HG02763 (cell line): ENCODE results near the gene RTP4.

Source experiments
- ATAC-seq: cut with Tn5 transposase; IDR thresholded peaks from one replicate; pipeline ENCODE4 v1.9.1; 2021; ENCODE audit warnings: mild to moderate bottlenecking, moderate library complexity; ENCODE audit not compliant: unreplicated experiment

RTP4 gene, protein sequence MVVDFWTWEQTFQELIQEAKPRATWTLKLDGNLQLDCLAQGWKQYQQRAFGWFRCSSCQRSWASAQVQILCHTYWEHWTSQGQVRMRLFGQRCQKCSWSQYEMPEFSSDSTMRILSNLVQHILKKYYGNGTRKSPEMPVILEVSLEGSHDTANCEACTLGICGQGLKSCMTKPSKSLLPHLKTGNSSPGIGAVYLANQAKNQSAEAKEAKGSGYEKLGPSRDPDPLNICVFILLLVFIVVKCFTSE

DNA sequence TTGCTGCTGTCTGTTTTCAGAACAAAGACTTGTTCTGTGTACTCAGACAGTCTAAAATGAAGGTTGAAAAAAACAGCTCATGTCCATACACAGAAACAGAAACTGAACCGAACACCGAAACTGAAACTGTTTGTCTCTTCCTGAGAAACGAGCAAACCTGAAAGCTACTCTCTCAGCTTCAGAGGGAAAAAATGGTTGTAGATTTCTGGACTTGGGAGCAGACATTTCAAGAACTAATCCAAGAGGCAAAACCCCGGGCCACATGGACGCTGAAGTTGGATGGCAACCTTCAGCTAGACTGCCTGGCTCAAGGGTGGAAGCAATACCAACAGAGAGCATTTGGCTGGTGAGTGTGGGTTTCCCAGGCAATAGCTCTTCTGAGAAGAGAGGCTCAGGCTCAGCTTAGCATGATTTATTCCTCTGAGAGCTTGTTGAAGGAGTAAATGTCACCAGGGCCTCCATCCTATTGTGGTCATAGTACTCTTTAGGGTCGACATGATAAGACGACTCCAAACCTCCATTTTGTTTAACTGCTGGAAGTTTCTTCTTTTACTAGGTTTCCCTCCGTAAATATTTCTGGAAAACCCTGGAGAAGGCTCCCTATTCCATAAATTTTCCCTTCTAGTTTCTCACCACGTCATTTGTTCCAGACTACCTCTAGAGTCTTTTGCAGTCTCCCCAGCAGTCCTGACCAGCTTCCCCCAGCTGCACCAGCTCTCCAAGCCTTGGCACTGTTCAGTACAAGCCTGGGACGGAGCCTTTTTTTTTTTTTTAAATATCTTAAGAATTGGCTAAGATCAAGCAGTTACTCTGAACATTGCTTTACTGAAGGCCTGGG, at the start of gene RTP4:
Gene RTP4, plus strand, starts transcription at position 135 of the 838 bp plus-strand sequence. Its CDS starts 57 bp downstream, at position 192.
- ATAC-seq, result peak; percentile 93

DNA sequence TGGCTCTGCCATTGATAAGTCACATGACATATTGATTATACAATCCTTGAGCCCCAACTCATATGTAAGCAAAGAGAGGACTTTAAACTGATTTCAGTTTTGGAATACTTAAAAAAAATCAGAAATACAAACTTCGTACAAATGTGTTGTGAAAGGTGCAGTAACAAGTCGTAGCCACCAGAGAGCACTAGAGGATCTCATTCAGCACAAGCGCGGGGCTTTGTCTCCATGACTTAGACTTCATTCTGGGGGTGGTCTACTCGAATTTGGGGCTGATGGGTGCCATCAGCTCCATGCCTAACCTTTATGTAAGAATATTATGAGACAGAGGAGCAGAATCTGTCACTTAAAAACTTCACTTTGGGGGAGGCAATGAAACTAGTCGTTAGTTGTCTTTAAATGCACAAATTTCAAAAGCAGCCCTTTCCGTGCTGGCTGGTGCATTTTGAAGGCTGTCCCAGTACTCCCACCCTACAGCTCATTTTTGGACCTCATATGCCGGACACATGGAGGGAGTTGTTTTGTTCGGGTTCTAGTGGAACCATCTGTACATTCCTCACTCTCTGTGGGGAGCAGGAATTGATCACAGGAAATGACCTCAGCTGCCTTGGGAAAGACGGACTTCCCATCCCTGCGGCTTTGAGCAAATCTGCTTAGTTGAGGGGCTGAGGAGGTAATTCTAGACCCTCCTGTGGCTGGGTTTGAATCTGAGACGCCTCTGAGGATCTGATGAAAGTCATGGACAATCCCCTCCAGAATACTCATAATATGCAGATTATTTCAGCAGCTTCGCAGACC, 49.2 kb upstream of the RTP4 start:
- ATAC-seq, result no peak

DNA sequence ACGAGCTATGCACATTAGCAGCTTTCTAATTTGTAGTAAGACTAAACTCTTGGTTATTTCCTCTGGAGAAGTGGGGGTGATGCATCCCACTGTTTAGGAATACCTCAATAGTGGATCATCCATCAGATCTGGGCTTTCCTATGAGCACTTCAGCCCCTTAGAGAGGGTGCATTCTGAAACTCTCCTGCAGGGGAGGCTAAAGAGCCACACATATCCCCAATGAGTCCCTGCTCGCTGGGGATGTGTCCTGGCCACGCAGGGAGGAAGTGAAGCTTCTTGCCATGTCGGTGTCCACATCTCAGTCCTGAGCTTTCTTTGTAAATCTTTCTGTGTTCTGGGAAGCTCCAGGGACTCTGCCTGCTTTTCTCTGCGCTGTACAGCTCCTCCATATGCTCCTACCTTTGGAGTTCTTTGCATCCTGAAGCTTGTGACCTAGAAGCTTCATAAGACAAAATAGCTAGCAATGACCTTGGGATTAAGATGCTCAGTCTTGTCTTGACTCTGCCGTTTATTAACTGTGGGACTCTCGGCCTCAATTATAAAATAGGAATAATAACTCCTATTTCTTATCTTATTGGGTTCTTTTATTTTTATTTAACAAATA, 48.4 kb upstream of the RTP4 start:
- ATAC-seq, result no peak

DNA sequence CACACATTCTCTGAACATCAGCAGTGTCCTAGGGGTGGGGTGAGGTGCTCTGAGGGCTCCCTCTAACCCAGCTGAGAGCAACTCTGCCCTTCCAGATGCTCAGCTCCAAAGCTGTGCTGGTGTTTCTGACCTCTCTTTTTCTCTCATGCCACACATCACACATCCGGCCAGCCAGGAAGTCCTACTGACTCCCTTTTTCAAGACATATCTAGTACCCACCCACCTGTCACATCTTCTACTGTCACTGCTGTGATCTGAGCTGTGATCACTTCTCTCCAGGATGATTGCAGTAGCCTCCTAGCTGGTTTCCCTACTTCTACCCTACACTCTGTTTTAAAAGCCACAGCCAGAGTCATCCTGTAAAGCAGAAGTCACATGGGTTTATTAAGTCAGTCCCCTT, 46.4 kb upstream of the RTP4 start:
- ATAC-seq, result no peak

DNA sequence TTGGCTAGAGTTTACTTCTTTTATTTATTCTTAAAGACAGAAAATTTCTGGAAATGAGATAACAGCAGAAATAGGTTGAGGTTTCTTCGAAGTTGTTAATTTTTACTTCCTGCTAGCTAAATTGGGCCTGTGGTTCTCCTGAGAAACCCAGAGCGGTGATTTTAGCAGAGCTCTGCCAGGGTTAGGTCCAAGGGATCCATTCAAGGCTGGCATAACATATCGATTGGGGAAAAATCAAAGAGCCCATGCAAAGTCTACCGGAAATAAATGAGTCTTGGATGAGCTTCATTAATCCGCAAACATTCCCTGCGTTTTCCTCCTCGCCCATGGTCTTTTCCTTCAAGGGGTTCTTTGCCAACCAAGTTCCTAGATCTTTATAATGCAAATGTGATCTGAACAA, 45.9 kb upstream of the RTP4 start:
- no peak for ATAC-seq

DNA sequence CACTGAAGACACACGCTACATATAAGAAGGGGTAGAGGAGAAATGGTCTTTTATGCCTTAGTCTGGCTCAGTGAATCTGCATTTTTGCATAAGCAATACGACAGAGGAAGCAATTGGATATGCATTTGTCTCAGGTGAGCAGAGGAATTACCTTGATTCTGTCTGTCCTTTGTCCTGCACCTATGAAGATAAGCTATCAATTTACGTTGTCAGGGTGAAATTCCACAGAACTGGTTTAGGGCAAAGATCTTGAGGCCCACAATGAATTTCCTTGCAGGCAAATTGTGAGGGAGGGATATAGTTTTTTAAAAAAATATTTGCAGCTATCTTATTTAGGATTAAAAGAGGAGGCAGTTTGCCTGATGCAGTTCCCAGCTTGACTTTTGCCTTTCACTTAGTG, 45.1 kb upstream of the RTP4 start:
- no peak for ATAC-seq

DNA sequence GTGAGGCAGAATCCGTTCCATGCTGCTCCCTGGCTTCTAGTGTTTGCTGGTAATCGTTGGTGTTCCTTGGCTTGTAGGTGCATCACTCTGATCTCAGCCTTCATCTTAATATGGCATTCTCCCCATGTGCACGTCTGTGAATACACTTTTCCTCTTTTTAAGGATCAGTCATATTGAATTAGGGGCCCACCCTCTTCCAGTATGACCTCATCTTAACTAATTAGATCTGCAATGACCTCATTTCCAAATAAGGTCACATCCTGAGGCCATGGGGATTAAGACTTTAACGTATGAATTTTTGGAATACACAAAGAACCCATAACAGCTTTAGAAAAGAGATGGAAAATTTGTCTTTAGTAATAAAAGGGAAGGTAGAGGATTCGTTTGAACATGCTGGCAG, 42.6 kb upstream of the RTP4 start:
- no peak for ATAC-seq

DNA sequence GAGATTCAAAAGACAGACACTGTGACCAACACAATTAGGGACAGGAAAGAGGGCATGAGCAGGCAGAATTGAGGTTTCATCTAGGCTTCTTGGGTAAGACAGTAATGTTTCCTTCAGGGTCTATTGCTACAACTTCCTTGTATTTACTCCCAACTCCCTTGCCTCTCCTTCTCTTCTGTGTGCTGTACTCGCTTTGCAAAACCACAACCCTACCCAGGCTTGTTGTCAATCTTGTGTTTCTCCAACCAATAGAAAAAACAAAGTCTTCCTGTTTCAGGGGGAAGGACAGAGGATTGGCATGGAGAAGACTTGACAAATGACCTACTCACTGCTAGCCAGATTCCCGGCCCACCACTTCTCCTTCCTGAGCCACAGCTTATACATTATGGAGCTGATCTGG, 40.3 kb upstream of the RTP4 start:
- no peak for ATAC-seq

DNA sequence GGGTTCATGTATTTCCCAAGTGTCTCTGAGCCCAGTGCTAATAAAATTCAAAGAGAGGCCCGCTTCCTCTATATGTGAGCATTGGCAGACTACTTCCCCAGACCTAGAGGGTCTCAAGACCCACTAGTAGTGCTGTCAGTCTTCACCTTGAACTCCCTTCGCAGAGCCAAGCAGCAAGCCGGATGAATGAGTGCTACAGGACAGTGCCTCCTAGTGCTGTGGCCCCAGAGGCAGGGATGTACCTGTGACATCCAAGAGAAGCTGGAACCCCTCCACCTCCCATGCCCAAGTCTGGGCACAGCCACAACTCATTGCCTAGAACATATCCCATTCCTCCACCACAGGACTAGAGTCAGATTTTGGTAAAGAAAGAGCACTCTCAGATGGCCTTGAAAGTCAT, 39.5 kb upstream of the RTP4 start:
- no peak for ATAC-seq

DNA sequence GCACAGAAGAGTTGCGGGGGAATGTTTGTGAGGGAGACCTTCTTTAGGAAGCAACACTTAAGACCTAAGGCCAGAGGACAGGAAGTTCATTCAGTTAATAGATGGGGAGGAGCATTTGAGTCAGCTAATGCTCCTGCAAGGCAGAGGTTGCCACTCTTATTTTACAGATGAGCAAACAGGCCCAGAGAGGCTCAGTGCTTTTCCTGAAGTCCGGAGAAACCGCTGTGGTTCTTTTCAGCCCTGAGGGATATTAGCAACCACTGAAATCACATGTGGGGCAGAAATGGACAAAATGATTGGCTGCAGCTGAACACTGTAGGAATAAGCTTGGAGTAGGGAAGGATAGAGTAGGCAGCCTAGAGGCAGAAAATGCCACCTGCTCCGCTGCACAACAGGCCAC, 33.3 kb upstream of the RTP4 start:
- no peak for ATAC-seq

DNA sequence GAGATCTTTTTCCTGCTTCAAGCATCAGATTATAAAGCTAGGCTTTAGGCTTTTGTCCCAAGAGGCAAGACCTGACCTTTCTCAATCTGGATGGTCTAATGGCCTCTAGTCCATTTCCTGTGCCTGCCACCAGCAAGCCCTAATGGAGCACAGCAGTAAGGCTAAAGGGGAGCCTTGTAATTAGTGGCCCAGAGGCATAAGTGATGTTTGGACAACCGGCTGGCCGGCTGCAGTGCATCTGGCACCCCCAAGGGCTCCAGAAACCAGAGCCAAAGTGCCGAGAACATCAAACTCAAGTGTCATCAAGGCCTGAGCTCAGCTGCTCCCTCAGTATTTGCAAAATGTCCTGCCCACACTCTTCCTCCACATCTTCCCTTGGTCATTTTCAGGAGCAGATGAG, 31.9 kb upstream of the RTP4 start:
- ATAC-seq, result no peak

DNA sequence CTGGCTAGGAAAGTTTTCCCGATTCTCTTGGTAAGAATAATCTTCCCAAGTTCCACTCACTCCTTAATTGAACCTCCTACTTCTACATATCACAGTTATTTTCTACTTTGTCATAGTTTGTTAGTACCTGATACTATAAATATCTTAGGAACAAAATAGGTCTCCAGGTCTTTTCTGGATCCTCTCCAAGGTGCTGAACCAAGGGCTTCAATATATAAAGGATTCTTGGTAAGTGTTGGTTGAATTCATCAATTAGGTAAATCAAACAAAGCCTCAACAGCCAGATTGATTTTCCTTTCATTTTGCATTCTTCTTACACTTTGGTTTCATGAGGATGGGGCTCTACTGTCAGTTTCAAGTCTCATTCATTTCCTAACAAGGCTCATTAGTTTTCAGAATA, 27.6 kb upstream of the RTP4 start:
- ATAC-seq, result no peak

DNA sequence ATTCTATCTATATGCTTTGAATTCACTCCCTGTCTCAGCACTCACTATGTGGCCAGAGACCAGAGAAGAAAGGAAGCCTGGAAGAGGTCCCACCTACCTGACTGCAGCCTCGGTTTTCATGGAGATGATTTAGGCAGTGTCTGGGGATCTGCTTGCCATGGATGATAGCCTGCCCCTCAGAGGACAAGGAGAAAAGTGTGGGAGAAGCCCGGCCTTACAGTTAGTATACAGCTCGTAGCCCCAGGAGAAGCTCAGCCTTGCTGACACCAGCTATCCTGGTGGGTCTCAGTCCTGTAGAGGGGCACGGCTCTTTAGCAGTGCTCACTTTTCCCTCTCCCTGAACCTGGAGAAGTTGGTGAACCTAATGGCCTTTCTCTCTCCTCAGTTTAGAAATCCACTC, 25.9 kb upstream of the RTP4 start:
- no peak for ATAC-seq

DNA sequence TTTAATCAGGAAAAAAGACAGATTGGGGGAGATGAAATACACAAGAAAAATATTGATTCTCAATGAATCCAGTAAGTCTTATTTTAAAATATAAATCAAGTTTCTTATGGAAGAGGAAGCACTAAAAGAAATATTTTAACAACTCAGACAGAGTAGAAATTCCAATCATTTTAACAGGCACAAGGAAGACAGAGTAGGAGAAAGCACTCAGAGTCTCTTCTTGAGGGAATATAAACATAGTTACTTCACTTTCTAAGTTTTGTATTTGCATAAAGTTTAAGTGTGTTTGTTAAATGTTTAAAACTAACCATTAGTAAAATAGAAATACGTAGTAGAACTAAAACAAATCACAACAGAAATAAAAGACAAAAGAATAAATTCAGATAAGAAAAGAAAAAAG, 24.5 kb upstream of the RTP4 start:
- ATAC-seq, result no peak

DNA sequence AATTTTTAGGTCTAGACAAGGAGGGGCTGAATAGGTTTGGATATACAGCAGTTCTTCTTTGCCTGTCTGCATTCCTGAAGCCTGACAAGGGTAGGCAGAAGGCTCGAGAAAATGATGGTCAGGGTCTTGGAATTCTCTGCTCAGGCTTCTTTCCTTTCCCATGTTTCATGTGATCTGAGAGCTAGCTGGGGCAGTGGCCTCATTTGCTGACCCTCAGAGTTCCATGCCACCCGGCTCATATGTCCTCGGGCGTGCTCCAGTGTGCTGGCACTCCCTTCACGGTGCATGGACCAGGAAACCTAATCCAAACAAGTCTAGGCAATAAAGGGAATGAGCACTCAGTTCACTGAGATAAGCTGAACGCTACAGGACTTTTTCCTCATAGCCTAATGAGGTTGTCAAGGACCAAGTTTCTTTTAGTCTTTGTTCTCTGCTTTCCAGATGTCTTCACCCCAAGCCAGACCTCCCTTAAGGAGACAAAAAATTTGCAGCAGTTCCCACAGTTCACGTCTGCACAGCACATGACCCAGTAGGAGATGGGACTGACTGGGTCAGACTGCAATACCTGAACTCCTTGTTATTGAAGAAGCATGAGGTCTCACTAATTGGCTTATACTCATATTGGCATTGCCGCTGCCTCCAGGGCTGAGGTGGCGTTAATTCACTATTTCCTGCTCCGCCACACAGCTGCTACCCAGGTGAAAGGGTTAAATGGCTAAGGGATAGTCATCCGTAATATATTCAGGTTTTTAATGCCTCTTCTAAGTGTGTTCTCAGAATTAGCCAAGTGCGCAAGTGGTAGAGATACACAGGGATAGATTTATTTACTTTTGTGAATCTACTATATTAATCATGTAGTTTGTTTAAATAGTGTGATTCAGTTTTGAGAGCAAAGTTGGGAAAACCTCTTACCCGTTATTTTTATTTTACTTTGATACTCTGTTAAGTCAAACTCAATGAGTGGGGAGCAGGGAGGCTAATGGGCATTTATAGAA, 15.3 kb upstream of the RTP4 start:
- no peak for ATAC-seq

DNA sequence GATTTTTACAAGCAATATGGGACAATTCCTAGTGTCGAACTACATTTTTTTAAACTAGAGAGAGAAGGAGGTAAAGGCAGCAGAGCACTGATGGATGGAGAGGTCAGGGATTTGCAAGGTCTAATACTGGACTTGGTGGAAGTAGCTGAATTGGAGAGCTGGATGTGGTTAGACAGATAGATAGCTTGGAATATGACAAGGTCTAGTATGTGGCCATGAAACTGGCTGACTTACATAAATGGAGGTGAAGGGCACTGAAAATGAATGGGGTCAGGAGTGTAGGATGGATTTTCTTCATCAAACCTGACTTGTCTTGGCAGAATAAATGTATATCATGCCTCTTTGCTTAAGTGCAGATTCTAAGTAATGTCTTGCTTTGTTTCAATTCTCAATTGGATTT, 10.1 kb upstream of the RTP4 start:
- no peak for ATAC-seq

DNA sequence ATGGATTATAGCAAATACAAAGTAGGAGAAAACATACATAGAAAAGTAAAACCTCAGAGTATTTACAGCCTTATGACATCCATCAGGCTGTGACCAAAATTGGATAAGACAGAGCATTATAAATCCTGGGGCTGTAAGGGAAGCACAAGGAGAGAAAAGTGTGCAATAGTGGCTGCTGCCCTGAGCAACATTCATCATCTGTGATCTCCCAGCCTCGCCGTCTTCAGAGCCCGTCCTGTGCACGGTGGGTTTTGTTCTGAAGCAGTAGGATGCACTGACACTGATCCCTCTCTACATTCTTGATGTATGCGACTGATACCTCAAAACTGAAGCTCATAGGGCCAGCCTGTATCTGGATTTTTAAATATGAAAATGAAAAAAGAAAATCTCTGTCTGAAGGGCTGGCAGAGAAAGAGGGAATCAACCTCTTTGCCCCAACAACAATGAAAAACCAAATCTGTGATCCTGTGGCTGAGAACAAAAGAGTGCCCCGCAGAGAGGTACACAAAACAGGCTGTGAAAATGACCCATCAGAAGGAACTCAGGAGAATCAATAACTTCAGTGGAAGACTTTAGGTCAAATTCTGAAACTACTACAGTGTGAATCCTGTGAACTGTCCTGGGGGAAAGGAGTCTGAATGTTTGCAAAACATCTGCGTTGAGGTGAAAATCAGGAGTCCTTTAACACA, 8.2 kb upstream of the RTP4 start:
- no peak for ATAC-seq

DNA sequence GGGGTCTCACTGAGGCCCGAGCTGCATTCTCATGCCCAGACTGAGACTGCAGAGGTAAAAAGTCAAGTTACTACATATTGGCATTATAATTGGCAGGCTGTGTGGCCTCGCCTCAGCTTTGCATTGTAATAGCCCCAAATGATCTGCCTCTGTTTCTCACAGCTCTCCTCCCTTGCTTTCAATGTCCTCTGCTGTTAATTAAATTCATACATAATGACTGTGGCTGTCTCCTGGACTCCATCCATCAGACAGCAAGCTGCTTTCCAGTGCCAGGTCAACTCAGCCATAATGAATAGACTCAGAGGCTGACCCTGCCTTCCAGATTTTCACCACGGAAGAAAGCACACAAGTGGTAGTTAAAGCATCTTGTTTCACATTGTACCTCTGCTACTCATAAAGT, 7.6 kb upstream of the RTP4 start:
- no peak for ATAC-seq

DNA sequence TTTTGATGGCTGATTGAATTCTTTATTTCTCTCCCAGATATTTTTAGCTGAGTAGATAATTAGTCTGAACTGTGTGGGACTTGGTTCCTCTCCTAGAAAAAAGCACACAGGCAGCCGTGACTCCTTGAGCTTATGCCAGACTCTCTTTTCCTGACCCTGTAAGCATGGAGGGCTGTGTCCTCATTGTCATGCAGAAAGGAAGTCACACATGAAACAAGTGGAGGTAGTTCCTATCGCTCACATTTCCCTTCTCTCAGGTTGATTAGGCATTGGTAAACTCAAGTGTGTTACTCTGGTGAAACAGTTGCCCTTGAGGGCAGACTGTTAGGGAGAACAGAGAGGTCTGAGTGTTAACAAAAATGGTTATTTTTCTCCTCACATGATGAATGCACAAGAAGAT, 6.3 kb upstream of the RTP4 start:
- ATAC-seq, result no peak
